GM12801 (cell line): Measurements from ENCODE around the gene COG2.

ENCODE experiments used
- CTCF ChIP-seq: IDR thresholded peaks from one replicate; pipeline ENCODE4 v1.5.1; 2011; ENCODE audit warnings: control low read depth; ENCODE audit not compliant: insufficient read length; ENCODE audit errors: extremely low read depth

Gene COG2

GRCh38 chr1:230703679-230704385 is 61.6 kb downstream of the COG2 start:
- TF ChIP-seq CTCF: no peak

- TF ChIP-seq CTCF: no peak
Measured at GRCh38 chr1:230704830-230705229, 62.5 kb downstream of the COG2 start.

- TF ChIP-seq CTCF: no peak
Measured at GRCh38 chr1:230705289-230706019, 63.2 kb downstream of the COG2 start.

- TF ChIP-seq CTCF: no peak
Measured at GRCh38 chr1:230706020-230706699, 63.9 kb downstream of the COG2 start.

- TF ChIP-seq CTCF: no peak
Measured at GRCh38 chr1:230706887-230707731, 64.8 kb downstream of the COG2 start.

- TF ChIP-seq CTCF: no peak
Measured at GRCh38 chr1:230707732-230708630, 65.7 kb downstream of the COG2 start.
